Endothelial cell of umbilical vein (primary cell): Measurements from ENCODE around the gene TCAF2.
"Not testable (repeated sequence)": the region's sequence is repeated elsewhere in the genome, so short reads cannot be mapped to it uniquely, and the experiment has no call there.

Experiments used
- EZH2 ChIP-seq: IDR thresholded peaks from 2 replicates; pipeline ENCODE4 v1.6.1; 2012; ENCODE audit warnings: borderline replicate concordance, low read depth, mild to moderate bottlenecking, moderate library complexity, low read length, inconsistent platforms; ENCODE audit not compliant: severe bottlenecking
- FOS ChIP-seq: IDR thresholded peaks from 2 replicates; pipeline ENCODE4 v1.6.1; 2011; ENCODE audit warnings: mild to moderate bottlenecking, low read length, moderate library complexity, borderline replicate concordance; ENCODE audit not compliant: insufficient read depth
- JUN ChIP-seq: IDR thresholded peaks from 2 replicates; pipeline ENCODE4 v1.6.1; 2011; ENCODE audit warnings: borderline replicate concordance, low read depth; ENCODE audit not compliant: insufficient read length, insufficient read depth
- POLR2A ChIP-seq: IDR thresholded peaks from 2 replicates; pipeline ENCODE4 v1.6.1; 2012; ENCODE audit warnings: low read depth, mild to moderate bottlenecking, control low read depth, low read length
- POLR2AphosphoS5 ChIP-seq: IDR thresholded peaks from 2 replicates; pipeline ENCODE4 v1.6.1; 2012; ENCODE audit warnings: low read depth, mild to moderate bottlenecking, control low read depth, low read length, moderate library complexity; ENCODE audit not compliant: insufficient read depth
- TF ChIP-seq, protein P1 (sequence below), 2 donors: IDR thresholded peaks; 1 replicate in 1 of 2; 2 replicates in 1 of 2; pipeline ENCODE4 v1.5.1; 2011; ENCODE audit warnings: low read length in 2 of 2, mild to moderate bottlenecking in 2 of 2, moderate library complexity in 2 of 2, control low read depth in 1 of 2, inconsistent platforms in 1 of 2, low read depth in 1 of 2; ENCODE audit not compliant: insufficient read depth in 1 of 2; ENCODE audit errors: extremely low read depth in 1 of 2

DNA sequence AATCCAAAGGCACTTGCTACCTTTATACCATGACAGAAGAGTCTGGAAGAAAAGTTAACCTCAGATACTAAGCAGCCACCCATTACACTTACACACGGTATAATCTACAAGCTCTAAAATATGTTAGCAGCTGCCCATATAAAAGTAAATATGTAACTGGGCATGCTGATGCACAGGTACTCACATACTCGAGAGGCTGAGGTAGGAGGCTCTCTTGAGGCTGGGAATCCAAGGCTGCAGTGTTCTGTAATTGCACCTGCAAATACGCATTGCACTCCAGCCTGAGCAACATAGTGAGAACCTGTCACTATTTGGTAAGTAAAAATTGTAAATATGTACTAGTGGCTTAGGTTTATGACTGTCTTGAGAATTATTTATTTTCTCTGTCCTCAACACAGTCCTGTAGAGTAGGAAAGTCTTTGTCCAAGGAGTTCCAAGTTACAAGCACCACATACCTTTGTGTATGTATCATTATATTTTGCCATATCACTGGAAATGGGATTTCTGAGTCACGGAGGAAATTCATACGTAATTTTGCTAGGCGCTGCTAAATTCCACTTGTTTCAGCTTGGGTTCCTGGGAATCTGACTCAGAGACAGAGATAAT lies 12.3 kb downstream of the TCAF2 start:
- TF ChIP-seq, protein P1, sequence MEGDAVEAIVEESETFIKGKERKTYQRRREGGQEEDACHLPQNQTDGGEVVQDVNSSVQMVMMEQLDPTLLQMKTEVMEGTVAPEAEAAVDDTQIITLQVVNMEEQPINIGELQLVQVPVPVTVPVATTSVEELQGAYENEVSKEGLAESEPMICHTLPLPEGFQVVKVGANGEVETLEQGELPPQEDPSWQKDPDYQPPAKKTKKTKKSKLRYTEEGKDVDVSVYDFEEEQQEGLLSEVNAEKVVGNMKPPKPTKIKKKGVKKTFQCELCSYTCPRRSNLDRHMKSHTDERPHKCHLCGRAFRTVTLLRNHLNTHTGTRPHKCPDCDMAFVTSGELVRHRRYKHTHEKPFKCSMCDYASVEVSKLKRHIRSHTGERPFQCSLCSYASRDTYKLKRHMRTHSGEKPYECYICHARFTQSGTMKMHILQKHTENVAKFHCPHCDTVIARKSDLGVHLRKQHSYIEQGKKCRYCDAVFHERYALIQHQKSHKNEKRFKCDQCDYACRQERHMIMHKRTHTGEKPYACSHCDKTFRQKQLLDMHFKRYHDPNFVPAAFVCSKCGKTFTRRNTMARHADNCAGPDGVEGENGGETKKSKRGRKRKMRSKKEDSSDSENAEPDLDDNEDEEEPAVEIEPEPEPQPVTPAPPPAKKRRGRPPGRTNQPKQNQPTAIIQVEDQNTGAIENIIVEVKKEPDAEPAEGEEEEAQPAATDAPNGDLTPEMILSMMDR (IDR thresholded peaks at IDR 0.05; ENCODE audit: extremely low read depth in 1 of 2, insufficient read depth in 1 of 2, low read depth in 1 of 2, low read length in 2 of 2): not testable (repeated sequence)
- not testable (repeated sequence) for TF ChIP-seq FOS, POLR2A, POLR2AphosphoS5, JUN, EZH2
